Measurements from ENCODE around the gene RASL10B. TPM values are rescaled to one million over a fixed set of nuclear protein-coding genes. Genes with fewer than 3 reads are reported as not detected.
"Not testable (repeated sequence)": the region's sequence is repeated elsewhere in the genome, so short reads cannot be mapped to it uniquely, and the experiment has no call there.

RASL10B gene
- total RNA-seq, 2 experiments from 2014 or later = not detected

- Histone ChIP-seq H3K9me3 (ENCODE audit: low read length) (no peaks in the 10 kb centered on the region), H2AFZ (ENCODE audit: low read length) (no peak overlapping the region), H3K79me2 (ENCODE audit: insufficient read depth, low read depth, low read length) (no peaks in the 10 kb centered on the region), H3K4me2 (ENCODE audit: low read length) (no peak overlapping the region), H3K36me3 (ENCODE audit: insufficient read depth, low read length) (peaks cover 15% of the 10 kb centered on the region), H3K4me3 (ENCODE audit: low read depth, low read length, poor library complexity, severe bottlenecking) (no peak overlapping the region), H3K27ac (ENCODE audit: low read depth, low read length, poor library complexity, severe bottlenecking) (no peak overlapping the region), H3K9me2 (ENCODE audit: insufficient read depth, low read length) (no peaks in the 10 kb centered on the region), H3K4me1 (ENCODE audit: insufficient read depth, low read length, poor library complexity, severe bottlenecking) (no peaks in the 10 kb centered on the region), H4K20me1 (ENCODE audit: insufficient read depth, low read length) (no peaks in the 10 kb centered on the region)
- no peak for DNase-seq (ENCODE audit: low spot score)
- BruUV-seq (replicated peaks) = no TSS peak
- CTCF ChIA-PET (ENCODE audit: unreplicated experiment) = no interaction called here
- POLR2A ChIA-PET = no interaction called here
- intact Hi-C loops (cut with micrococcal nuclease; ENCODE audit: unreplicated experiment) = no loop called here
- TF ChIP-seq EZH2phosphoT487 (IDR thresholded peaks at IDR 0.05; ENCODE audit: borderline replicate concordance, low read depth, low read length) (no peak), CTCF (conservative IDR thresholded peaks at IDR 0.05; ENCODE audit: low read length) (no peak)
Observed at GRCh38 chr17:35700150-35700549, 31.3 kb upstream of the RASL10B start.

- intact Hi-C loops (cut with micrococcal nuclease; ENCODE audit: unreplicated experiment) = no loop called here
- Histone ChIP-seq H3K79me2 (ENCODE audit: insufficient read depth, low read depth, low read length) (no peaks in the 10 kb centered on the region), H3K4me2 (ENCODE audit: low read length) (no peak overlapping the region), H2AFZ (ENCODE audit: low read length) (no peak overlapping the region), H3K9me3 (ENCODE audit: low read length) (no peaks in the 10 kb centered on the region), H4K20me1 (ENCODE audit: insufficient read depth, low read length) (no peaks in the 10 kb centered on the region), H3K4me1 (ENCODE audit: insufficient read depth, low read length, poor library complexity, severe bottlenecking) (no peaks in the 10 kb centered on the region), H3K9me2 (ENCODE audit: insufficient read depth, low read length) (no peaks in the 10 kb centered on the region), H3K4me3 (ENCODE audit: low read depth, low read length, poor library complexity, severe bottlenecking) (no peak overlapping the region), H3K27ac (ENCODE audit: low read depth, low read length, poor library complexity, severe bottlenecking) (no peak overlapping the region), H3K36me3 (ENCODE audit: insufficient read depth, low read length) (peaks cover 5% of the 10 kb centered on the region; the same call in 1 of the 2 replicates)
- no TSS peak for BruUV-seq (replicated peaks)
- DNase-seq (ENCODE audit: low spot score) = no peak
- ChIA-PET CTCF (ENCODE audit: unreplicated experiment) (no interaction called here), POLR2A (no interaction called here)
- TF ChIP-seq CTCF (conservative IDR thresholded peaks at IDR 0.05; ENCODE audit: low read length) = no peak
- no peak for TF ChIP-seq EZH2phosphoT487 (IDR thresholded peaks at IDR 0.05; ENCODE audit: borderline replicate concordance, low read depth, low read length)
Observed at GRCh38 chr17:35701491-35701890, 29.9 kb upstream of the RASL10B start.

GRCh38 chr17:35703308-35703707, 28.1 kb upstream of the RASL10B start:
- BruUV-seq (replicated peaks); H2AFZ ChIP-seq (ENCODE audit: low read length); H3K4me2 ChIP-seq (ENCODE audit: low read length); intact Hi-C loops (cut with micrococcal nuclease; ENCODE audit: unreplicated experiment); H3K36me3 ChIP-seq (ENCODE audit: insufficient read depth, low read length); H3K4me1 ChIP-seq (ENCODE audit: insufficient read depth, low read length, poor library complexity, severe bottlenecking); CTCF ChIA-PET (ENCODE audit: unreplicated experiment); H3K9me3 ChIP-seq (ENCODE audit: low read length); H4K20me1 ChIP-seq (ENCODE audit: insufficient read depth, low read length); H3K9me2 ChIP-seq (ENCODE audit: insufficient read depth, low read length); DNase-seq (ENCODE audit: low spot score); H3K79me2 ChIP-seq (ENCODE audit: insufficient read depth, low read depth, low read length); H3K27ac ChIP-seq (ENCODE audit: low read depth, low read length, poor library complexity, severe bottlenecking); H3K4me3 ChIP-seq (ENCODE audit: low read depth, low read length, poor library complexity, severe bottlenecking): not testable (repeated sequence)
- POLR2A ChIA-PET = interaction anchor here (1.1 kb wide), 1 partner anchor 45 kb away, joined by 4 read pairs; no protein-coding TSS in a partner anchor

Measured in OCI-LY7 (cell line).